K562 (cell line): Measurements from ENCODE around the gene NAPA. TPM values are rescaled to one million over a fixed set of nuclear protein-coding genes. Genes with fewer than 3 reads are reported as not detected.

Experiments used
- ATAC-seq: fragments of 200-7000 bp; cut with Tn5 transposase; 3 replicates; pipeline ENCODE4 v1.9.1; 2020; ENCODE audit warnings: moderate library complexity
- BruUV-seq: library from RNA; stranded (reverse); fragments of 400-500 nt; replicated peaks from 2 replicates; lab custom pipeline; 2021; lab: Mats Ljungman, UMichigan
- CTCF ChIA-PET: fragments of 300-600 bp; formaldehyde crosslinking; extraction: SDS; loops from one replicate; lab custom pipeline; 2021; ENCODE audit warnings: low intra/inter-chr PET ratio; lab: Yijun Ruan, JAX
- POLR2A ChIA-PET: fragments of 300-600, 350-650 bp; sonication (Branson Sonifier 250); formaldehyde crosslinking; extraction: SDS; loops from one replicate; lab custom pipeline; 2021; ENCODE audit warnings: antibody characterized with exemption, inconsistent platforms; lab: Yijun Ruan, JAX
- DNase-seq, 4 experiments: peaks; one replicate each; pipeline versions ENCODE4 v3.0.0 to v3.0.0-alpha.2; 2011 to 2018; ENCODE audit warnings: low spot score in 3 of 4, mixed read lengths in 3 of 4; ENCODE audit errors: extremely low read depth in 1 of 4
- FAIRE-seq: peaks from 2 replicates; lab custom pipeline; 2011; peaks lifted over from hg19 to GRCh38; lab: Jason Lieb, UNC
- H2AFZ ChIP-seq: 2 replicates; pipeline ENCODE4 v1.6.0; 2011; ENCODE audit warnings: low read depth, low read length, control low read depth, inconsistent platforms
- H3K27ac ChIP-seq: fragments of 200-600 bp; 3 replicates; pipeline ENCODE4 v1.8.0; 2011; ENCODE audit warnings: low read depth, mild to moderate bottlenecking, control low read depth, inconsistent platforms, low read length, moderate library complexity, mixed read lengths; ENCODE audit errors: extremely low read depth
- H3K27me3 ChIP-seq, 2 experiments: fragments of 300-600 bp in 1 of 2; 2 replicates in 1 of 2; 3 replicates in 1 of 2; pipeline versions ENCODE4 v1.6.0 to v1.8.0; 2011; ENCODE audit warnings: inconsistent platforms in 2 of 2, low read length in 2 of 2, mild to moderate bottlenecking in 1 of 2, mixed read lengths in 1 of 2, moderate library complexity in 1 of 2; ENCODE audit not compliant: control insufficient read depth in 2 of 2, insufficient read depth in 2 of 2
- H3K36me3 ChIP-seq: fragments of 300-600 bp; 3 replicates; pipeline ENCODE4 v1.8.0; 2011; ENCODE audit warnings: mild to moderate bottlenecking, low read length, inconsistent platforms; ENCODE audit not compliant: control insufficient read depth, insufficient read depth
- H3K4me1 ChIP-seq, 2 experiments: fragments of 200-600 bp in 1 of 2; replicated peaks in 1 of 2; 2 replicates in 1 of 2; 3 replicates in 1 of 2; pipeline versions ENCODE4 v1.5.1 to v1.8.0; 2011; ENCODE audit warnings: inconsistent platforms in 2 of 2, low read length in 2 of 2, mild to moderate bottlenecking in 1 of 2, mixed read lengths in 1 of 2, moderate library complexity in 1 of 2; ENCODE audit not compliant: control insufficient read depth in 2 of 2, insufficient read depth in 2 of 2
- H3K4me2 ChIP-seq: 2 replicates; pipeline ENCODE4 v1.6.1; 2011; ENCODE audit warnings: low read length, control low read depth, inconsistent platforms, mixed read lengths; ENCODE audit not compliant: insufficient read depth
- H3K4me3 ChIP-seq: fragments of 200-600 bp; sonication (generic), shearing (Covaris generic); 2 replicates; pipeline ENCODE4 v1.5.1; 2016; ENCODE audit warnings: control low read depth, inconsistent platforms
- H3K79me2 ChIP-seq: fragments of 200-600 bp; 3 replicates; pipeline ENCODE4 v1.8.0; 2011; ENCODE audit warnings: low read length, inconsistent platforms; ENCODE audit not compliant: control insufficient read depth, insufficient read depth
- H3K9ac ChIP-seq, 2 experiments: 2 replicates each; pipeline versions ENCODE4 v1.6.0 to v1.6.1; 2011; ENCODE audit warnings: low read depth in 2 of 2, low read length in 2 of 2, control low read depth in 1 of 2, inconsistent platforms in 1 of 2, mild to moderate bottlenecking in 1 of 2, mixed read lengths in 1 of 2; ENCODE audit not compliant: insufficient read depth in 1 of 2
- H3K9me1 ChIP-seq: one replicate; pipeline ENCODE4 v1.6.0; 2011; ENCODE audit warnings: inconsistent platforms, mild to moderate bottlenecking, low read length, moderate library complexity; ENCODE audit not compliant: control insufficient read depth, insufficient read depth
- H3K9me3 ChIP-seq: replicated peaks from 2 replicates; pipeline ENCODE4 v1.5.1; 2011; ENCODE audit warnings: low read depth, low read length, inconsistent platforms; ENCODE audit not compliant: control insufficient read depth, insufficient read depth
- H4K20me1 ChIP-seq: replicated peaks from 2 replicates; pipeline ENCODE4 v1.6.1; 2011; ENCODE audit warnings: low read length, inconsistent platforms, mixed read lengths; ENCODE audit not compliant: control insufficient read depth, insufficient read depth
- CBFA2T2 ChIP-seq: fragments of 450-650 bp; conservative IDR thresholded peaks from 2 replicates; pipeline ENCODE4 v1.6.1; 2017; ENCODE audit warnings: mild to moderate bottlenecking
- WGBS: fragments of 100-300 bp; shearing (Covaris generic); methylation state at CpG from one replicate; pipeline ENCODE4 v1.1.6; 2016; ENCODE audit warnings: low coverage, mixed read lengths; ENCODE audit not compliant: insufficient coverage; ENCODE audit errors: missing lambda C conversion rate; 5-methylcytosine and 5-hydroxymethylcytosine counted together
- in situ Hi-C: fragments of 300-500 bp; cut with MboI; formaldehyde crosslinking; loops from 4 replicates; pipeline ENCODE4 v1.15.0; 2018; ENCODE audit warnings: inconsistent platforms, mixed read lengths
- intact Hi-C: fragments of 100-400 bp; cut with micrococcal nuclease; formaldehyde crosslinking; loops from 2 replicates; pipeline ENCODE4 v1.14.2; 2022
- polyA plus RNA-seq, 8 experiments: library from polyadenylated mRNA; depleted of rRNA in 4 of 8; stranded (reverse) in 5 of 8; unstranded in 3 of 8; fragments of >200 nt; fragmentation: Nextera tagmentation in 2 of 8; fragmentation: Illumina TruSeq in 1 of 8; extraction: Ambion mirVana in 2 of 8; extraction: Trizol in 1 of 8; gene quantifications; 2 replicates each; pipeline versions ENCODE4 v1.2.1 to v1.2.3, GENCODE V29; 2011 to 2014; ENCODE audit warnings: inconsistent platforms in 1 of 8, missing spikeins in 1 of 8
- total RNA-seq, 7 experiments: library from RNA; depleted of rRNA in 6 of 7; stranded (reverse); fragments of >200 nt in 6 of 7; fragmentation: Illumina TruSeq in 2 of 7; extraction: Trizol in 2 of 7; gene quantifications; 2 replicates each; pipeline versions ENCODE4 v1.2.1 to v1.2.3, GENCODE V29; 2011 to 2021; ENCODE audit warnings: low replicate concordance in 1 of 7
- TF ChIP-seq, protein P1 (sequence below): IDR thresholded peaks from 3 replicates; pipeline ENCODE4 v1.6.1; 2011; ENCODE audit warnings: borderline replicate concordance, mild to moderate bottlenecking, moderate library complexity; ENCODE audit not compliant: insufficient read length; ENCODE audit errors: extremely low read depth

Gene NAPA
- total and polyA plus RNA-seq, 9 of the 15 experiments (the other 6 are each of a cell fraction or from before 2014, with no cell fraction given): 5.4 to 98.6 (median 77.5) TPM

DNA sequence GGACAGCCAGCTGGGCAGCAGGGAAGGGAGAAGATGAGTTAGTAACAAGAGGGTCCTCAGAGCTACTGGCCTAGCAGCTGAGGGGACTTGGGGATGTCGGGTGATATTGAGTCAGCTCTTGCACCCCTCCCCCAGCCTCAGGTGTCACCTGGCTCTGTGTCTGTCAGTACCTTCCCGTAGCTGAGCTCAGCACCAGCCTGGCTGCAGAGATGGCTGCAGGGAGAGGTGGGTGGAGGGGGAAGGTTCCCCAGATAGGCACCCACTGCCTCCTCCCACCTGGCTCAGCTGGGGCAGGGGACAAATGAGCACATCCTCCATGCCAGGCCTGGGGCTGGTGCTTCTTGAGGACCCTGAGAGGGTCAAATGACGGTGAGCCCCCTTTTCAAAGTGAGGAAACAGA lies 24.0 kb downstream of the NAPA start:
- H3K4me3 ChIP-seq: no peak overlapping the region
- ATAC-seq (no peak), DNase-seq (no peak), FAIRE-seq (no peak)
- H3K9me3 ChIP-seq: no peaks in the 10 kb centered on the region
- peaks cover 62% of the 10 kb centered on the region for H3K36me3 ChIP-seq
- no peak overlapping the region for H3K4me2 ChIP-seq
- H4K20me1 ChIP-seq: no peaks in the 10 kb centered on the region
- intact Hi-C loops: no loop called here
- peak overlapping the region; percentile 30; the same call in 1 of the 3 replicates for H3K27ac ChIP-seq
- no TSS peak for BruUV-seq
- no peaks in the 10 kb centered on the region for H3K27me3 ChIP-seq
- ChIA-PET CTCF (no interaction called here), POLR2A (interaction anchor here (0.6 to 1.2 kb wide), 5 partner anchors 10 to 1933 kb away, joined by 3 to 4 read pairs (median 3); partner anchors contain the start of gene NAPA)
- peaks cover 9 to 71% of the 10 kb centered on the region in 2 experiments; a peak in 4 of 5 replicates for H3K4me1 ChIP-seq
- no peaks in the 10 kb centered on the region for H3K9me1 ChIP-seq
- 70% methylated on average over 3 of the region's 3 CpGs for WGBS
- H3K79me2 ChIP-seq: no peaks in the 10 kb centered on the region
- peak overlapping the region in 1 of 2 experiments; percentile 19; a peak in 1 of 4 replicates for H3K9ac ChIP-seq
- in situ Hi-C loops: no loop called here
- 0 out of 2 replicates have a peak, but pooled peaks have one; percentile 7 for TF ChIP-seq CBFA2T2
- TF ChIP-seq, protein P1, sequence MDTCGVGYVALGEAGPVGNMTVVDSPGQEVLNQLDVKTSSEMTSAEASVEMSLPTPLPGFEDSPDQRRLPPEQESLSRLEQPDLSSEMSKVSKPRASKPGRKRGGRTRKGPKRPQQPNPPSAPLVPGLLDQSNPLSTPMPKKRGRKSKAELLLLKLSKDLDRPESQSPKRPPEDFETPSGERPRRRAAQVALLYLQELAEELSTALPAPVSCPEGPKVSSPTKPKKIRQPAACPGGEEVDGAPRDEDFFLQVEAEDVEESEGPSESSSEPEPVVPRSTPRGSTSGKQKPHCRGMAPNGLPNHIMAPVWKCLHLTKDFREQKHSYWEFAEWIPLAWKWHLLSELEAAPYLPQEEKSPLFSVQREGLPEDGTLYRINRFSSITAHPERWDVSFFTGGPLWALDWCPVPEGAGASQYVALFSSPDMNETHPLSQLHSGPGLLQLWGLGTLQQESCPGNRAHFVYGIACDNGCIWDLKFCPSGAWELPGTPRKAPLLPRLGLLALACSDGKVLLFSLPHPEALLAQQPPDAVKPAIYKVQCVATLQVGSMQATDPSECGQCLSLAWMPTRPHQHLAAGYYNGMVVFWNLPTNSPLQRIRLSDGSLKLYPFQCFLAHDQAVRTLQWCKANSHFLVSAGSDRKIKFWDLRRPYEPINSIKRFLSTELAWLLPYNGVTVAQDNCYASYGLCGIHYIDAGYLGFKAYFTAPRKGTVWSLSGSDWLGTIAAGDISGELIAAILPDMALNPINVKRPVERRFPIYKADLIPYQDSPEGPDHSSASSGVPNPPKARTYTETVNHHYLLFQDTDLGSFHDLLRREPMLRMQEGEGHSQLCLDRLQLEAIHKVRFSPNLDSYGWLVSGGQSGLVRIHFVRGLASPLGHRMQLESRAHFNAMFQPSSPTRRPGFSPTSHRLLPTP: no peak
- H2AFZ ChIP-seq: no peak overlapping the region
